NCI-H2081 (cell line): ENCODE results near the gene TFIP11.

Experiments
- DNase-seq, 2 experiments: peaks; one replicate each; lab custom pipeline; 2025; lab: John Stamatoyannopoulos, UW

Gene TFIP11

GRCh38 chr22:26447584-26448329, 64.5 kb downstream of the TFIP11 start:
- no peak for DNase-seq

DNA sequence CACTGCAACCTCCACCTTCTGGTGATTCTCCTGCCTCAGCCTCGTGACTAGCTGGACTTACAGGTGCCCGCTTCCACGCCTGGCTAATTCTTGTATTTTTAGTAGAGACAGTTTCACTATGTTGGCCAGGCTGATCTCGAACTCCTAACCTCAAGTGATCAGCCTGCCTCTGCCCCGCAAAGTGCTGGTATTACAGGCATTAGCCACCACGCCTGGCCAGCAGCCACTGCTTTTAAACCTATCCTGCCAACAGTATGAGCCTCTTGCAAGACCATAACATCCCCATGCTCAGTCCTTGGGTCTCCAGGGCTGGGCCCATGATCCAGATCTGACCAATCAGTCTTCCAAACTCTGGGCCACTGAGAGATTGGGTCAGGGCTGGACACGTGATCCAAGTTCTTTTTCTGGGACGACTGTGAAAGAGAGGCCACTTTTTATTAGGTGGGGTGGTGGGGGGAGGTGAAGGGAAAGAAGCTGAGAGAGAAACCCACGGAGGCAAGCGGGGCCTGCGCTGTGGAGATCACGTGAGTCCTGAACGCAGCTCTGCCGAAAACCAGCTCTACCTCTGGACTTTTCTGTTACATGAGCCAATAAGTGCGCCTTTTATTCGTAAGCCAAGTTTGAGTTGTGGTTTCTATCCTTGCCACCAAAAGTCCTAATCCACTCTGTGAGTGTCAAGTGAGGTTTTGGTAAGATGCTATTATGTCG, 65.3 kb downstream of the TFIP11 start:
- no peak for DNase-seq

- no peak for DNase-seq
Observed at GRCh38 chr22:26445577-26446275, 66.5 kb downstream of the TFIP11 start.

DNA sequence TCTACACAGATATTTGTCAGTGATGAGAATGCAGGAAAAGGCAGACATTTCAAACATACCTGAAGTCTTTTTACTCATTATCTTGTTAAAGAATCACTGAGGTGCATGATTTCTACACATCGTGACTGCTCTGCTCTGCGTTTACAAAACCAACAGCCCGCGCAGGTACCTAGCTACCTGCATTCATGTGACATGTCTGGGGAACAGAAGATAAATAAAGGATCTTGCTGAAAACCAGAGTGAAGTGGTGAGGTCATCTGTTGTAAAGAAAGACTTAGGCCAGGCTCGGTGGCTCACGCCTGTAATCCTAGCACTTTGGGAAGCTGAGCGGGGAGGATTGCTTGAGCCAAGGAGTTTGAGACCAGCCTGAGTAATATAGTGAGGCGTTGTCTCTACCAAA, 67.5 kb downstream of the TFIP11 start:
- DNase-seq: no peak

GRCh38 chr22:26443901-26444690, 68.2 kb downstream of the TFIP11 start:
- no peak for DNase-seq

DNA sequence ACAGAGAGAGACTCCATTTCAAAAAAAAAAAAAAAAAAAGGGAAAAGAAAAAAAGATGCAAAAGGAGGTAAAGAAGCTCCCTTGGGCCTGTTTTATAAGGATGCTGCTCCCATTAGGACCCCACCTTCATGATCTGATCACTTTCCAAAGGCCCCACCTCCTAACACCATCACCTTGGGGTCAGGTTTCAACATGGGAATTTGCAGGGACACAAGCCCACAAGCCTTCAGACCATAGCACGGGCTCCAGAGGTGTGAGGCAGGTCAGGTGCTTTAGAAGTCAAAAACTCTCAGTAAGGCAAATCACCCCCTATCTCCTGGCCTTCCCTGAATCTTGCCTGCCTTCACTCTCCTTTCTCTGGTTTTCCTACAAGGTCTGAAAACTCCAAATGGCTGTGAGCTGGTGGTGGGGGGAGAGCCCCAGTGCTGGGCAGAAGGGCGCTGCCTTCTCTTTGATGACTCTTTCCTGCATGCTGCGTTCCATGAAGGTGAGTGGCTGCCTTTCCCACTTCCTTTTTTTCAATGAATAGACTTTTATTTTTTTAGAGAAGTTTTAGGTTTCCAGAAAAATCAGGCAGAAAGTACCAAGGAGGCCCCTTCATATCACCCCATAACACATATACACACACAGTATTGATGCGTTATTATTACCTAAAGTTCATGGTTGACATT, 70.1 kb downstream of the TFIP11 start:
- DNase-seq: no peak
